Measurements from ENCODE around the gene ITGAX. TPM values are rescaled to one million over a fixed set of nuclear protein-coding genes. Genes with fewer than 3 reads are reported as not detected.

The ITGAX gene
- polyA plus RNA-seq, 1 of the 3 experiments (the other 2 are of a cell fraction): 0.66 TPM

DNA sequence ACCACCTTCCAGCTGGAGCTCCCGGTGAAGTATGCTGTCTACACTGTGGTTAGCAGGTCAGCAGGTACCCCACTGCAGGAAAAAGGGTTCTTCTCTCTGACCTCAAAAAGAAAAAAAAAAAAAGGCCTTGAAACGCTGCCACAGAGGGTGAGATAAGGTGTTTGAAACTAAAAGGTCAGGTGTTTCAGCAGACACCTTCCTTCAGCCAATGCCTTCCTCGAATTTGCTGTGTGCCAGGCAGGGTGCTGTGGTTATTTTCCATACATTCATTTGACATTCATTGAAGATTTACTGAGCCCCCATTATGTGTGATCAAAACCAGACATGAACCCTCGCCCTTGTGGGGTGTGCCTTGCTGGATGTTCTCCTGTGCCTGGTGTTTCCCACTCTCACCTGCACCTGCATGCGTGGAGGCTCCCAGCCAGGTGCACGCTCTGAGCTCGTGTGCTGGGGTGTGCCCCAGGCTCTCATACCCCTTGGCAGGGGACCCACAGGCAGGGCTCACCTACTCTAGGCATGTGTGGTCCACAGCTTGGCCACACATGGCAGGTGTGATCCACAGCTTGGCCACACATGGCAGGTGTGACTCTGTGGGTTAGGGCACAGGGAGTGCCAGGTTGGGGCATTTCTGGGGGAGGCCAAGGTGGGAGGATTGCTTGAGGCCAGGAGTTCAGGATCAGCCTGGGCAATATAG is 22.4 kb downstream of the ITGAX start:
- Histone ChIP-seq H2AFZ (ENCODE audit: low read depth) (no peak overlapping the region), H3K9ac (no peak overlapping the region), H3K4me2 (no peak overlapping the region), H3K79me2 (ENCODE audit: insufficient read depth) (no peaks in the 10 kb centered on the region), H3K36me3 (replicated peaks in 1 of 2; ENCODE audit: control insufficient read depth in 1 of 2, insufficient read depth in 2 of 2, low read length in 1 of 2) (no peaks in the 10 kb centered on the region), H3K9me2 (no peaks in the 10 kb centered on the region), H3K27me3 (ENCODE audit: insufficient read depth) (peaks cover 87% of the 10 kb centered on the region), H3K9me3 (no peaks in the 10 kb centered on the region), H4K20me1 (ENCODE audit: insufficient read depth) (no peaks in the 10 kb centered on the region), H3K27ac (ENCODE audit: low read depth in 2 of 2, low read length in 1 of 2) (no peak overlapping the region), H3K4me1 (ENCODE audit: control insufficient read depth in 1 of 2, insufficient read depth in 2 of 2, low read depth in 1 of 2, low read length in 1 of 2) (no peaks in the 10 kb centered on the region), H3K4me3 (ENCODE audit: low read depth in 2 of 2, low read length in 1 of 2) (no peak overlapping the region), H3F3A (replicated peaks; ENCODE audit: insufficient read depth) (no peaks in the 10 kb centered on the region)
- WGBS (ENCODE audit: low lambda C conversion rate): 6% methylated on average over 7 of the region's 7 CpGs
- ChIA-PET CTCF (no interaction called here), POLR2A (no interaction called here)
- no peak for DNase-seq
- no peak for TF ChIP-seq NRF1 (IDR thresholded peaks at IDR 0.05; ENCODE audit: low read depth, low read length)
- TF ChIP-seq FOXM1 (IDR thresholded peaks at IDR 0.05; ENCODE audit: low read depth): no peak
- TF ChIP-seq TCF12 (IDR thresholded peaks at IDR 0.05): no peak
- TF ChIP-seq, protein P1, sequence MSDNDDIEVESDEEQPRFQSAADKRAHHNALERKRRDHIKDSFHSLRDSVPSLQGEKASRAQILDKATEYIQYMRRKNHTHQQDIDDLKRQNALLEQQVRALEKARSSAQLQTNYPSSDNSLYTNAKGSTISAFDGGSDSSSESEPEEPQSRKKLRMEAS (IDR thresholded peaks at IDR 0.05; ENCODE audit: low read depth): no peak
- TF ChIP-seq, protein P2, sequence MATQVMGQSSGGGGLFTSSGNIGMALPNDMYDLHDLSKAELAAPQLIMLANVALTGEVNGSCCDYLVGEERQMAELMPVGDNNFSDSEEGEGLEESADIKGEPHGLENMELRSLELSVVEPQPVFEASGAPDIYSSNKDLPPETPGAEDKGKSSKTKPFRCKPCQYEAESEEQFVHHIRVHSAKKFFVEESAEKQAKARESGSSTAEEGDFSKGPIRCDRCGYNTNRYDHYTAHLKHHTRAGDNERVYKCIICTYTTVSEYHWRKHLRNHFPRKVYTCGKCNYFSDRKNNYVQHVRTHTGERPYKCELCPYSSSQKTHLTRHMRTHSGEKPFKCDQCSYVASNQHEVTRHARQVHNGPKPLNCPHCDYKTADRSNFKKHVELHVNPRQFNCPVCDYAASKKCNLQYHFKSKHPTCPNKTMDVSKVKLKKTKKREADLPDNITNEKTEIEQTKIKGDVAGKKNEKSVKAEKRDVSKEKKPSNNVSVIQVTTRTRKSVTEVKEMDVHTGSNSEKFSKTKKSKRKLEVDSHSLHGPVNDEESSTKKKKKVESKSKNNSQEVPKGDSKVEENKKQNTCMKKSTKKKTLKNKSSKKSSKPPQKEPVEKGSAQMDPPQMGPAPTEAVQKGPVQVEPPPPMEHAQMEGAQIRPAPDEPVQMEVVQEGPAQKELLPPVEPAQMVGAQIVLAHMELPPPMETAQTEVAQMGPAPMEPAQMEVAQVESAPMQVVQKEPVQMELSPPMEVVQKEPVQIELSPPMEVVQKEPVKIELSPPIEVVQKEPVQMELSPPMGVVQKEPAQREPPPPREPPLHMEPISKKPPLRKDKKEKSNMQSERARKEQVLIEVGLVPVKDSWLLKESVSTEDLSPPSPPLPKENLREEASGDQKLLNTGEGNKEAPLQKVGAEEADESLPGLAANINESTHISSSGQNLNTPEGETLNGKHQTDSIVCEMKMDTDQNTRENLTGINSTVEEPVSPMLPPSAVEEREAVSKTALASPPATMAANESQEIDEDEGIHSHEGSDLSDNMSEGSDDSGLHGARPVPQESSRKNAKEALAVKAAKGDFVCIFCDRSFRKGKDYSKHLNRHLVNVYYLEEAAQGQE (IDR thresholded peaks at IDR 0.05; ENCODE audit: low read depth, low read length): no peak
- no peak for TF ChIP-seq RCOR1 (IDR thresholded peaks at IDR 0.05; ENCODE audit: low read length)
- TF ChIP-seq EP300 (IDR thresholded peaks at IDR 0.05; ENCODE audit: borderline replicate concordance in 1 of 2, low read depth in 1 of 2, low read length in 1 of 2): no peak
- no peak for TF ChIP-seq CHD2 (IDR thresholded peaks at IDR 0.05; ENCODE audit: low read length, partially characterized antibody)
- no peak for TF ChIP-seq FOXJ3 (CRISPR knock-in tag; IDR thresholded peaks at IDR 0.05)

DNA sequence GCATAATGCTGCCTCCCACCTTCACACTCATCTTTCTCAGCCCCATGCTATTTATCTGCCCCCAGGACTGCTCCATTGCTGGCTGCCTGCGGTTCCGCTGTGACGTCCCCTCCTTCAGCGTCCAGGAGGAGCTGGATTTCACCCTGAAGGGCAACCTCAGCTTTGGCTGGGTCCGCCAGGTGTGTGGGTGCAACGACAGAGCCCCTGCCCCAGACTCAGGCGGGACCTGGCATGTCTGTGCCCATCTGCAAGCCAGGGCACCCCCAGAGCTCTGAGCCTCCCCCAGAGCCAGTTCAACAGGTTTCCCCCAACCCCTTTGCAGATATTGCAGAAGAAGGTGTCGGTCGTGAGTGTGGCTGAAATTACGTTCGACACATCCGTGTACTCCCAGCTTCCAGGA is 25.2 kb downstream of the ITGAX start:
- ChIA-PET POLR2A (no interaction called here), CTCF (no interaction called here)
- Histone ChIP-seq H3K79me2 (ENCODE audit: insufficient read depth) (no peaks in the 10 kb centered on the region), H3K36me3 (replicated peaks in 1 of 2; ENCODE audit: control insufficient read depth in 1 of 2, insufficient read depth in 2 of 2, low read length in 1 of 2) (no peaks in the 10 kb centered on the region), H3K9ac (no peak overlapping the region), H3K27ac (ENCODE audit: low read depth in 2 of 2, low read length in 1 of 2) (no peak overlapping the region), H3K4me3 (ENCODE audit: low read depth in 2 of 2, low read length in 1 of 2) (no peak overlapping the region), H2AFZ (ENCODE audit: low read depth) (no peak overlapping the region), H3K27me3 (ENCODE audit: insufficient read depth) (peaks cover 78% of the 10 kb centered on the region), H3K4me1 (ENCODE audit: control insufficient read depth in 1 of 2, insufficient read depth in 2 of 2, low read depth in 1 of 2, low read length in 1 of 2) (no peaks in the 10 kb centered on the region), H3F3A (replicated peaks; ENCODE audit: insufficient read depth) (no peaks in the 10 kb centered on the region), H3K9me3 (no peaks in the 10 kb centered on the region), H3K4me2 (no peak overlapping the region), H4K20me1 (ENCODE audit: insufficient read depth) (no peaks in the 10 kb centered on the region), H3K9me2 (no peaks in the 10 kb centered on the region)
- no peak for DNase-seq
- 30% methylated on average over 12 of the region's 12 CpGs for WGBS (ENCODE audit: low lambda C conversion rate)
- TF ChIP-seq ELF1 (IDR thresholded peaks at IDR 0.05) (no peak), RCOR1 (IDR thresholded peaks at IDR 0.05; ENCODE audit: low read length) (no peak), TCF12 (IDR thresholded peaks at IDR 0.05) (no peak), SIN3A (IDR thresholded peaks at IDR 0.05; ENCODE audit: borderline replicate concordance, low read depth, low read length) (no peak), YY1 (IDR thresholded peaks at IDR 0.05; ENCODE audit: low read depth) (no peak), NRF1 (IDR thresholded peaks at IDR 0.05; ENCODE audit: low read depth, low read length) (no peak), TEAD4 (IDR thresholded peaks at IDR 0.05; ENCODE audit: borderline replicate concordance, insufficient read depth) (no peak), EP300 (IDR thresholded peaks at IDR 0.05; ENCODE audit: borderline replicate concordance in 1 of 2, low read depth in 1 of 2, low read length in 1 of 2) (no peak), TAF1 (IDR thresholded peaks at IDR 0.05; ENCODE audit: borderline replicate concordance, low read depth, low read length) (no peak), CHD2 (IDR thresholded peaks at IDR 0.05; ENCODE audit: low read length, partially characterized antibody) (no peak), JUND (IDR thresholded peaks at IDR 0.05) (no peak), GABPA (IDR thresholded peaks at IDR 0.05; ENCODE audit: low read depth) (no peak), FOXJ3 (CRISPR knock-in tag; IDR thresholded peaks at IDR 0.05) (no peak)
- TF ChIP-seq, protein P3, sequence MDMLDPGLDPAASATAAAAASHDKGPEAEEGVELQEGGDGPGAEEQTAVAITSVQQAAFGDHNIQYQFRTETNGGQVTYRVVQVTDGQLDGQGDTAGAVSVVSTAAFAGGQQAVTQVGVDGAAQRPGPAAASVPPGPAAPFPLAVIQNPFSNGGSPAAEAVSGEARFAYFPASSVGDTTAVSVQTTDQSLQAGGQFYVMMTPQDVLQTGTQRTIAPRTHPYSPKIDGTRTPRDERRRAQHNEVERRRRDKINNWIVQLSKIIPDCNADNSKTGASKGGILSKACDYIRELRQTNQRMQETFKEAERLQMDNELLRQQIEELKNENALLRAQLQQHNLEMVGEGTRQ (IDR thresholded peaks at IDR 0.05; ENCODE audit: borderline replicate concordance, low read depth, low read length): no peak
- TF ChIP-seq, protein P4, sequence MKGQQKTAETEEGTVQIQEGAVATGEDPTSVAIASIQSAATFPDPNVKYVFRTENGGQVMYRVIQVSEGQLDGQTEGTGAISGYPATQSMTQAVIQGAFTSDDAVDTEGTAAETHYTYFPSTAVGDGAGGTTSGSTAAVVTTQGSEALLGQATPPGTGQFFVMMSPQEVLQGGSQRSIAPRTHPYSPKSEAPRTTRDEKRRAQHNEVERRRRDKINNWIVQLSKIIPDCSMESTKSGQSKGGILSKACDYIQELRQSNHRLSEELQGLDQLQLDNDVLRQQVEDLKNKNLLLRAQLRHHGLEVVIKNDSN (IDR thresholded peaks at IDR 0.05; ENCODE audit: borderline replicate concordance, low read depth): no peak
- TF ChIP-seq, protein P5, sequence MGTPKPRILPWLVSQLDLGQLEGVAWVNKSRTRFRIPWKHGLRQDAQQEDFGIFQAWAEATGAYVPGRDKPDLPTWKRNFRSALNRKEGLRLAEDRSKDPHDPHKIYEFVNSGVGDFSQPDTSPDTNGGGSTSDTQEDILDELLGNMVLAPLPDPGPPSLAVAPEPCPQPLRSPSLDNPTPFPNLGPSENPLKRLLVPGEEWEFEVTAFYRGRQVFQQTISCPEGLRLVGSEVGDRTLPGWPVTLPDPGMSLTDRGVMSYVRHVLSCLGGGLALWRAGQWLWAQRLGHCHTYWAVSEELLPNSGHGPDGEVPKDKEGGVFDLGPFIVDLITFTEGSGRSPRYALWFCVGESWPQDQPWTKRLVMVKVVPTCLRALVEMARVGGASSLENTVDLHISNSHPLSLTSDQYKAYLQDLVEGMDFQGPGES (IDR thresholded peaks at IDR 0.05; ENCODE audit: low read depth, low read length): no peak

All from SK-N-SH (cell line).